ENCODE measurements around the gene SLC23A2.
A peak's percentile ranks its signal among the peaks of the same experiment; 100 is the strongest.

SLC23A2 gene

DNA sequence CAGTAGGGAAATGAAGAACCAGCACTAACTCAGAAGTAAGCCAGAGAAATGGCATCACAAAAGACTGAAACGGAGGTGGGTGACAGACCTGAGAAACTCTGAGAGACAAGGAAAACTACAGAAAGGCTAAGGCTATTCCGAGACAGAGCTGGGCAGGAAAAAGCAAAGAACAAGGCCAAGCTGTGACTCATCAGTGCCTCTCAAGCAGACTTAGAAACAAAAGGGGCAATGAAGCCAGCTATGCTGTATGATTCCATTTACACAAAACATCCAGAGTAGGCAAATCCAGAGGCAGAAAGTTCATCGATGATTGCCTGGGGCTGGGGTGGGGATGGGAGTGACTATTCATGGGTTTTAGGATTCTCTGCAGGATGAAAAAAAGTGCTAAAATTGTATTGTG lies 50.0 kb downstream of the SLC23A2 start:
- H3K9me3 ChIP-seq (ENCODE audit: severe bottlenecking), result peaks cover 3% of the 10 kb centered on the region
- H3K4me3 ChIP-seq (ENCODE audit: severe bottlenecking), result no peak overlapping the region
- peaks cover 12% of the 10 kb centered on the region for H3K4me1 ChIP-seq (ENCODE audit: insufficient read depth, poor library complexity, severe bottlenecking)
- peaks cover 5% of the 10 kb centered on the region; the same call in 1 of the 2 replicates for H3K36me3 ChIP-seq (ENCODE audit: low read depth)
- H3K27ac ChIP-seq (ENCODE audit: poor library complexity, severe bottlenecking), result peak overlapping the region; percentile 24
- no peak for DNase-seq (ENCODE audit: low spot score)
- no peaks in the 10 kb centered on the region for H3K27me3 ChIP-seq (ENCODE audit: insufficient read depth, poor library complexity, severe bottlenecking)
- TF ChIP-seq, protein P1, sequence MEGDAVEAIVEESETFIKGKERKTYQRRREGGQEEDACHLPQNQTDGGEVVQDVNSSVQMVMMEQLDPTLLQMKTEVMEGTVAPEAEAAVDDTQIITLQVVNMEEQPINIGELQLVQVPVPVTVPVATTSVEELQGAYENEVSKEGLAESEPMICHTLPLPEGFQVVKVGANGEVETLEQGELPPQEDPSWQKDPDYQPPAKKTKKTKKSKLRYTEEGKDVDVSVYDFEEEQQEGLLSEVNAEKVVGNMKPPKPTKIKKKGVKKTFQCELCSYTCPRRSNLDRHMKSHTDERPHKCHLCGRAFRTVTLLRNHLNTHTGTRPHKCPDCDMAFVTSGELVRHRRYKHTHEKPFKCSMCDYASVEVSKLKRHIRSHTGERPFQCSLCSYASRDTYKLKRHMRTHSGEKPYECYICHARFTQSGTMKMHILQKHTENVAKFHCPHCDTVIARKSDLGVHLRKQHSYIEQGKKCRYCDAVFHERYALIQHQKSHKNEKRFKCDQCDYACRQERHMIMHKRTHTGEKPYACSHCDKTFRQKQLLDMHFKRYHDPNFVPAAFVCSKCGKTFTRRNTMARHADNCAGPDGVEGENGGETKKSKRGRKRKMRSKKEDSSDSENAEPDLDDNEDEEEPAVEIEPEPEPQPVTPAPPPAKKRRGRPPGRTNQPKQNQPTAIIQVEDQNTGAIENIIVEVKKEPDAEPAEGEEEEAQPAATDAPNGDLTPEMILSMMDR (IDR thresholded peaks at IDR 0.05; ENCODE audit: poor library complexity, severe bottlenecking), result no peak
- peak; percentile 96 for ATAC-seq (ENCODE audit: low read depth)

DNA sequence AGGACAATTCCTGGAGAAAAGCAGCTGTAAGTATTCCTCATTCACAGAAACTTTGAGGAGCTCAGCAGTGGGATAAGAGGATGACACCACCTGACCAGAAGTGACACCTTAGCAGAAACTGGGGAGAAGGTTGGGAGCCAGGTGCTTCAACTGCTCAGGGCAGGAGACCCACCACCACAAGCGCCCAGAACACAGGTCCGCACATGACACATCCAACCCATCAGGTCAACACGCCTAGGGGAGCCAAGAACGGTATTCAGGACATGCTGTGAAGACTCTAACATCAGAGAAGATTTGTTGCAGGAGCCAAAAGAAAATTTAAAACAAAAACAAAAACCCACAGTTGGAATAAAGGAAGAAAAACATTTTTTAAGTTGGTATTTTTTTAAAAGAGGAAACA lies 50.5 kb downstream of the SLC23A2 start:
- Histone ChIP-seq H3K4me1 (ENCODE audit: insufficient read depth, poor library complexity, severe bottlenecking) (peaks cover 9% of the 10 kb centered on the region), H3K27me3 (ENCODE audit: insufficient read depth, poor library complexity, severe bottlenecking) (no peaks in the 10 kb centered on the region), H3K36me3 (ENCODE audit: low read depth) (peaks cover 5% of the 10 kb centered on the region; the same call in 1 of the 2 replicates), H3K27ac (ENCODE audit: poor library complexity, severe bottlenecking) (peak overlapping the region; percentile 24), H3K4me3 (ENCODE audit: severe bottlenecking) (no peak overlapping the region), H3K9me3 (ENCODE audit: severe bottlenecking) (peaks cover 3% of the 10 kb centered on the region)
- DNase-seq (ENCODE audit: low spot score), result no peak
- TF ChIP-seq, protein P1 (IDR thresholded peaks at IDR 0.05; ENCODE audit: poor library complexity, severe bottlenecking), result no peak
- no peak for ATAC-seq (ENCODE audit: low read depth)

DNA sequence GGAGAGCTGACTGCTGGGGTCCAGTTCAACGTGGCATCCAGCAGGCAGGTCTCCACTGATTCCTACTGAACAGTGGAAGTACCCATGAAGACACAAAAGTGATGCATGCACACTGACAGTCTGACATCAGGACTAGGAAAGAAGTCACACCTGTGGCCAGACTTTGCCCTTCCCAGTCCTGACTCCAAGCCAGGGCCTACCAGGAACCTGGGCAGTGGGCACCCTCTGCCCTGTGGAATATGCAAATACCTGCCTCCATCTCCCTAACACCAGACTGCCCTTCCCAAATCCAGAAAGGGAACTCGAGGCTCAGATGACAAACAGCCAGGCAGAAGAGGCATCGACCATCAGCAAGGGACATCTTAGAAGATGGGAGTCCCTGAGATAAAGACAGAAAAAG lies 50.9 kb downstream of the SLC23A2 start:
- Histone ChIP-seq H3K4me1 (ENCODE audit: insufficient read depth, poor library complexity, severe bottlenecking) (peaks cover 9% of the 10 kb centered on the region), H3K27ac (ENCODE audit: poor library complexity, severe bottlenecking) (no peak overlapping the region), H3K36me3 (ENCODE audit: low read depth) (peaks cover 5% of the 10 kb centered on the region; the same call in 1 of the 2 replicates), H3K9me3 (ENCODE audit: severe bottlenecking) (peaks cover 3% of the 10 kb centered on the region), H3K27me3 (ENCODE audit: insufficient read depth, poor library complexity, severe bottlenecking) (no peaks in the 10 kb centered on the region), H3K4me3 (ENCODE audit: severe bottlenecking) (no peak overlapping the region)
- DNase-seq (ENCODE audit: low spot score) (no peak), ATAC-seq (ENCODE audit: low read depth) (no peak)
- TF ChIP-seq, protein P1 (IDR thresholded peaks at IDR 0.05; ENCODE audit: poor library complexity, severe bottlenecking), result no peak

DNA sequence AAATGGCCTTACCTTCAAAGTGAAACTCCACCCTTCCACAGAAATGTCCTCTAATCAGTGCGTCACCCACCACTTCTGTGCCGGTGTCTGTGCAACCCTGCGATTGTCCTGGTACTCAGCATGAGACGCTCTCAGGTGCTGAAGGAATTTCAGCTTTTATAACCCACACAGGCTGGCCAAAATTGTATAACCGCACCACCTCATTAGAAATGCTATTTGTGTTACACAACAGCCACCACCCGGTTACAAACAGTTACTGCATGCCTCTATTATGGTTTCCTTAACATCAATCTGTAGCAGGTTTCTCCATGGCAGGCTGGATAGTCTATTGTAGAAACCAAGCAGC lies 51.5 kb downstream of the SLC23A2 start:
- no peak overlapping the region for H3K27ac ChIP-seq (ENCODE audit: poor library complexity, severe bottlenecking)
- H3K27me3 ChIP-seq (ENCODE audit: insufficient read depth, poor library complexity, severe bottlenecking), result no peaks in the 10 kb centered on the region
- TF ChIP-seq, protein P1 (IDR thresholded peaks at IDR 0.05; ENCODE audit: poor library complexity, severe bottlenecking), result peak; percentile 70

DNA sequence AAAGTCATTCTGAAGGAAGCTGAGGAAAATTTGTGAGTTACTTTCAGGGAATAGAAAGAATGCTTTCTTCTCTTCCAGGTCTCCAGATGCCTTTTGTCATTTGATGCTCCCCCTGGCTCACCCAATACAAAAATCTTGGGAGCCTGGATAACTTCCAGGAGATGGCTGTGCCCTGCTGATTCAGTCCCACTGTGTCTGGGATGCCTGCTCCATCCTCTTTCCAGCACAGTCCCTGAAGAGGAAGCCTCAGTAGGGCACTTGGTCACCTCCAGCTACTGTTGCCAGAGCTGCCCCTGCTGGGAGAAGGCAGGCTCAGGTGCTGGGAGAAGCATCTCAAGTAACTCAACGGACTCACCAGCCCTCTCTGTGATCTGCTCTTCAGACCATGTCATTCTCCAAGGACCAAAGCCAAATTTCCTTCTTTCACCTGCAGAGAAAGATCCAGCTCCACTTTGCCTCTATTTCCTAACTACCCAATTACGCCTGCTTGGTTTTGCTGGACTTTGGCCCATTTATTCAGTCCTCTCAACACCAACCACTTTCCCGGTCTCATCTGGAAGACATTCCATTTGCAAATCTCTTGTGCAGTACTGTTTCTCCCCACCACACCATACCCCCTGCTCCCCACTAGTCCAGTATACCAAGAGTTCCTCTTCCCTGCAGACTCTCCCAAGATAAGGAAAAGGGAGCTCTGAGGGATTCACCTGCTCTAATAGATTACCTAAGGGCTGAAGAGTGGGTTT lies 53.3 kb downstream of the SLC23A2 start:
- TF ChIP-seq, protein P1 (IDR thresholded peaks at IDR 0.05; ENCODE audit: poor library complexity, severe bottlenecking), result no peak
- Histone ChIP-seq H3K9me3 (ENCODE audit: severe bottlenecking) (peaks cover 3% of the 10 kb centered on the region), H3K27ac (ENCODE audit: poor library complexity, severe bottlenecking) (no peak overlapping the region), H3K27me3 (ENCODE audit: insufficient read depth, poor library complexity, severe bottlenecking) (no peaks in the 10 kb centered on the region), H3K36me3 (ENCODE audit: low read depth) (peaks cover 5% of the 10 kb centered on the region; the same call in 1 of the 2 replicates), H3K4me1 (ENCODE audit: insufficient read depth, poor library complexity, severe bottlenecking) (peaks cover 9% of the 10 kb centered on the region), H3K4me3 (ENCODE audit: severe bottlenecking) (no peak overlapping the region)
- DNase-seq (ENCODE audit: low spot score) (no peak), ATAC-seq (ENCODE audit: low read depth) (no peak)

More for the DNA sequence above, 51.5 kb downstream of the SLC23A2 start:
- Histone ChIP-seq H3K36me3 (ENCODE audit: low read depth) (peaks cover 5% of the 10 kb centered on the region; the same call in 1 of the 2 replicates), H3K9me3 (ENCODE audit: severe bottlenecking) (peaks cover 3% of the 10 kb centered on the region), H3K4me3 (ENCODE audit: severe bottlenecking) (no peak overlapping the region), H3K4me1 (ENCODE audit: insufficient read depth, poor library complexity, severe bottlenecking) (peaks cover 9% of the 10 kb centered on the region)
- peak; percentile 25; the same call in 1 of the 3 replicates for ATAC-seq (ENCODE audit: low read depth)
- no peak for DNase-seq (ENCODE audit: low spot score)
